GM12892 (cell line): ENCODE results near the gene CNGA1.

Source experiments
- POLR2A ChIP-seq: IDR thresholded peaks from 2 replicates; pipeline ENCODE4 v1.6.1; 2011; ENCODE audit warnings: low read depth, low read length, control low read depth
- POLR2AphosphoS5 ChIP-seq: IDR thresholded peaks from 2 replicates; pipeline ENCODE4 v1.6.1; 2011; ENCODE audit warnings: low read depth, low read length, control low read depth

DNA sequence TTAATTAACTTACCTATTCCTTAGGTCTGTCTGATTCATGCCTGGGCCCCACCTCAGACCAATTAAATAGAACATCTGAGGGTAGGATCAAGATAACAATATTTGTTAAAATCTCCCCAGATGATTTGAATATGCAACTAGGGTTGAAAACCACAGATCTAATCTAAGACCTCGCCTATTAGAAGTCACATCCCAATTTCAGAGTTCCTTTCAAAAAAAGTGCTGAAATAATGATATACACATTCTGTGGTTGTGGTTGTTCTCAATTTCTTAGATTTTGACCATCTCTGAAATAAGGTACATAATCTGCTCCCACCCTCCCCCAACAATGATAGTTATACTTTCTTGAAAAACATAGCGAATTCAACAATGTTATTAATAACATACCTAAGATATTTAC, 27.8 kb upstream of the CNGA1 start:
- TF ChIP-seq POLR2A (no peak), POLR2AphosphoS5 (no peak)
